Measurements from ENCODE around the gene ATP8A2.

ATP8A2 gene

DNA sequence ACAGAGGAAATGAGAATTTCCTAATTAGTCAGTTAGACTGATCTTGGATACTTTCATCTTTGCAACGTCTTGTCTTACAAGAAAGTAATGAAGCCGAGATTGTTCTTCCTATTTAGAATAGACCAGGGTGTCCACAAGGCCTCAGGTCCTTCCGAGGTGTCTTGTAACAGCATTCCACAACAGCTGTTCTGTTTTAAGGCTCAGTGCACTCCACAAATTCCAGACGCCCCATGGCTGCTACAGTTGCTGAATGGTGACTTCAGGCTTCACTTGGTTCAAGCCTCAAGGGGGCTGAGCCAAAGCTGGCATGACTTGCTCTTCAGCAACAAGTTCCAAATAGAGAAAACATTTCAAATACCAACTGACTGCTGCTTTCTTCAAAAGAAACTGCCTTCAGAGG is 536.6 kb downstream of the ATP8A2 start:
- DNase-seq (ENCODE audit: low read depth): no peak
- TF ChIP-seq, protein P1, sequence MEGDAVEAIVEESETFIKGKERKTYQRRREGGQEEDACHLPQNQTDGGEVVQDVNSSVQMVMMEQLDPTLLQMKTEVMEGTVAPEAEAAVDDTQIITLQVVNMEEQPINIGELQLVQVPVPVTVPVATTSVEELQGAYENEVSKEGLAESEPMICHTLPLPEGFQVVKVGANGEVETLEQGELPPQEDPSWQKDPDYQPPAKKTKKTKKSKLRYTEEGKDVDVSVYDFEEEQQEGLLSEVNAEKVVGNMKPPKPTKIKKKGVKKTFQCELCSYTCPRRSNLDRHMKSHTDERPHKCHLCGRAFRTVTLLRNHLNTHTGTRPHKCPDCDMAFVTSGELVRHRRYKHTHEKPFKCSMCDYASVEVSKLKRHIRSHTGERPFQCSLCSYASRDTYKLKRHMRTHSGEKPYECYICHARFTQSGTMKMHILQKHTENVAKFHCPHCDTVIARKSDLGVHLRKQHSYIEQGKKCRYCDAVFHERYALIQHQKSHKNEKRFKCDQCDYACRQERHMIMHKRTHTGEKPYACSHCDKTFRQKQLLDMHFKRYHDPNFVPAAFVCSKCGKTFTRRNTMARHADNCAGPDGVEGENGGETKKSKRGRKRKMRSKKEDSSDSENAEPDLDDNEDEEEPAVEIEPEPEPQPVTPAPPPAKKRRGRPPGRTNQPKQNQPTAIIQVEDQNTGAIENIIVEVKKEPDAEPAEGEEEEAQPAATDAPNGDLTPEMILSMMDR (IDR thresholded peaks at IDR 0.05; ENCODE audit: low read length, missing control alignments): no peak
- H3K4me3 ChIP-seq (replicated peaks; ENCODE audit: low read depth, low read length): no peak overlapping the region

- TF ChIP-seq, protein P1 (IDR thresholded peaks at IDR 0.05; ENCODE audit: low read length, missing control alignments): no peak
- H3K4me3 ChIP-seq (replicated peaks; ENCODE audit: low read depth, low read length): no peak overlapping the region
- no peak for DNase-seq (ENCODE audit: low read depth)
These were observed 538.5 kb downstream of the ATP8A2 start for GRCh38 chr13:25910243-25910642.

DNA sequence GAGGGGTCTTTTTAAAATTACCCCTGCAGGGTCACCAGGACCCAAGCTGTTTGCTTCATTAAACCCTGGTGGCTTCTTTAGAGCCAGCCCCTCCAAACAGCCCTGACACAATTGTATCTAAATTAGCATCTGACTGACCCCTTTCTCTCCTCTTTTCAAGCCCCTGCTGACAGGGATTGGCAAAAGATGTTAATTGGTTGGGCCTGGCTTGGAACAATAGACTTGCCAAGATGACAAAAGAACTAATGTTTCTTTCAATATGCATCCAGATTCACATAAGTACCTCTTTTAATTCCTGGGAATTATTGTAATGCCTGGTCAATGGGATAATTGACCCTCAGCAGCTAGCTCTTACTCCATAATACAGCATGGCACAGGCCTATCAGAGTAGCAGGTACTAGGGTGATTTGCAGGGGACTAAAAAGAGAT is 539.2 kb downstream of the ATP8A2 start:
- H3K4me3 ChIP-seq (replicated peaks; ENCODE audit: low read depth, low read length): no peak overlapping the region
- TF ChIP-seq, protein P1 (IDR thresholded peaks at IDR 0.05; ENCODE audit: low read length, missing control alignments): no peak
- DNase-seq (ENCODE audit: low read depth): no peak

GRCh38 chr13:25912961-25913360 is 541.2 kb downstream of the ATP8A2 start:
- TF ChIP-seq, protein P1 (IDR thresholded peaks at IDR 0.05; ENCODE audit: low read length, missing control alignments): no peak
- H3K4me3 ChIP-seq (replicated peaks; ENCODE audit: low read depth, low read length): no peak overlapping the region
- DNase-seq (ENCODE audit: low read depth): no peak

GRCh38 chr13:25915840-25916518 is 544.2 kb downstream of the ATP8A2 start:
- no peak overlapping the region for H3K4me3 ChIP-seq (replicated peaks; ENCODE audit: low read depth, low read length)
- TF ChIP-seq, protein P1 (IDR thresholded peaks at IDR 0.05; ENCODE audit: low read length, missing control alignments): no peak
- no peak for DNase-seq (ENCODE audit: low read depth)

GRCh38 chr13:25920277-25920676 is 548.5 kb downstream of the ATP8A2 start:
- TF ChIP-seq, protein P1 (IDR thresholded peaks at IDR 0.05; ENCODE audit: low read length, missing control alignments): no peak
- no peak for DNase-seq (ENCODE audit: low read depth)

DNA sequence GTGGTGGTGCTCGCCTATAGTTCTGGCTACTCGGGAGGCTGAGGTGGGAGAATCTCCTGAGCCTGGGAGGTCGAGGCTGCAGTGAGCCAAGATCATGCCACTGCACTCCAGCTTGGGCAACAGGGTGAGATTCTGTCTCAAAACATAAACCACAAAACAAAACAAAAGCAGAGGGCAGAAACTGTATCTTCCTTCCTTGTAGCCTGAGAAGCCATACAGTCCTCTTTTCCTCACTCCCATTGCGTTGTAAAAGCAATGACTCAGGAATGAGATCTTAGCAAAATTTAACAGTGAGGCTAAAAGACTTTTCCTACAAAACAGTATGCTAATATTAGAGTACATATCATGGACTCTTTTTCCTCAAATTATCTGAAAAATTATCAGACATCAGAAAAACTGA is 549.2 kb downstream of the ATP8A2 start:
- DNase-seq (ENCODE audit: low read depth): no peak
- TF ChIP-seq, protein P1 (IDR thresholded peaks at IDR 0.05; ENCODE audit: low read length, missing control alignments): no peak
- no peak overlapping the region for H3K4me3 ChIP-seq (replicated peaks; ENCODE audit: low read depth, low read length)

More at GRCh38 chr13:25920277-25920676, 548.5 kb downstream of the ATP8A2 start:
- H3K4me3 ChIP-seq (replicated peaks; ENCODE audit: low read depth, low read length): no peak overlapping the region
